Measurements from ENCODE around the gene CABLES1.

Gene CABLES1

GRCh38 chr18:23247331-23247730 is 112.0 kb downstream of the CABLES1 start:
- no peak for TF ChIP-seq CTCF (conservative IDR thresholded peaks at IDR 0.05; ENCODE audit: low read depth)
- peak overlapping the region; percentile 27; the same call in 1 of the 2 replicates for H3K27ac ChIP-seq

GRCh38 chr18:23247896-23248295 is 112.6 kb downstream of the CABLES1 start:
- TF ChIP-seq CTCF (conservative IDR thresholded peaks at IDR 0.05; ENCODE audit: low read depth): no peak
- no peak for DNase-seq (ENCODE audit: low spot score)
- POLR2A ChIA-PET (ENCODE audit: low non-redundant PET): no interaction called here
- CTCF ChIA-PET: no interaction called here
- H3K27ac ChIP-seq: 0 out of 2 replicates have a peak overlapping the region, but pooled peaks have one; percentile 27

More at GRCh38 chr18:23247331-23247730, 112.0 kb downstream of the CABLES1 start:
- POLR2A ChIA-PET (ENCODE audit: low non-redundant PET): no interaction called here
- CTCF ChIA-PET: interaction anchor here (0.6 kb wide), 1 partner anchor 290 kb away, joined by 4 read pairs; no protein-coding TSS in a partner anchor
- no peak for DNase-seq (ENCODE audit: low spot score)

GRCh38 chr18:23248826-23249225 is 113.5 kb downstream of the CABLES1 start:
- ChIA-PET CTCF (no interaction called here), POLR2A (ENCODE audit: low non-redundant PET) (no interaction called here)
- TF ChIP-seq CTCF (conservative IDR thresholded peaks at IDR 0.05; ENCODE audit: low read depth): no peak
- DNase-seq (ENCODE audit: low spot score): no peak
- H3K27ac ChIP-seq: peak overlapping the region; percentile 83

GRCh38 chr18:23249348-23249747 is 114.1 kb downstream of the CABLES1 start:
- ChIA-PET POLR2A (ENCODE audit: low non-redundant PET) (no interaction called here), CTCF (no interaction called here)
- peak overlapping the region; percentile 83 for H3K27ac ChIP-seq
- no peak for DNase-seq (ENCODE audit: low spot score)
- no peak for TF ChIP-seq CTCF (conservative IDR thresholded peaks at IDR 0.05; ENCODE audit: low read depth)

GRCh38 chr18:23250893-23251656 is 115.8 kb downstream of the CABLES1 start:
- POLR2A ChIA-PET (ENCODE audit: low non-redundant PET): no interaction called here
- H3K27ac ChIP-seq: peak overlapping the region; percentile 83
- DNase-seq (ENCODE audit: low spot score): no peak
- no peak for TF ChIP-seq CTCF (conservative IDR thresholded peaks at IDR 0.05; ENCODE audit: low read depth)
- CTCF ChIA-PET: no interaction called here

GRCh38 chr18:23253630-23254029 is 118.3 kb downstream of the CABLES1 start:
- ChIA-PET CTCF (no interaction called here), POLR2A (ENCODE audit: low non-redundant PET) (no interaction called here)
- DNase-seq (ENCODE audit: low spot score): no peak
- no peak for TF ChIP-seq CTCF (conservative IDR thresholded peaks at IDR 0.05; ENCODE audit: low read depth)
- no peak overlapping the region for H3K27ac ChIP-seq
